ENCODE measurements around the gene RPTOR.

GRCh38 chr17:80919331-80920311 is 375.0 kb downstream of the RPTOR start:
- no peak for TF ChIP-seq GATA2 (IDR thresholded peaks at IDR 0.05; ENCODE audit: low read depth, low read length)
- no peak for TF ChIP-seq GATA3 (IDR thresholded peaks at IDR 0.05; ENCODE audit: low read depth, low read length)
